GM19238 (cell line): ENCODE results near the gene BPIFB1.

Source experiments
- DNase-seq: peaks from one replicate; pipeline ENCODE4 v3.0.0; 2011; ENCODE audit warnings: low spot score; ENCODE audit not compliant: insufficient read length

The BPIFB1 gene

DNA sequence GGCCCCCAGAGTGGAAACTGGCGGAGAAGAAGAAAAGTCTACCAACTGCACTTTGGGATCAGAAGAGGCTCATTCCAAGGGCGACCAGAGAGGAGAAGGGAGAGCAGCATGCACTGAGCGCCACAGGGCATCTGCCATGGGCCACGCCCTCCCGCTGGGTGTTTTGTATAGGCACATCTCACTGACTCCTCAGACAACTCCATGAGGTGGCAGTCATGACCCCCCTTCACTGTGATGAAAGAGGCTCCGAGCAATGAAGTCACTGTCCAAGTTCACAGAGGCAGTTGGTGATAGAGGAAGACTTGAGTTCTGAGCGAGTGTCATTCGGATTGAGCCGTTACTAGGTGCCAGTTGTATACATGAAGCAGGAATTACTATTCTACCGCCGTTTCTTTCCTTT is 15.4 kb downstream of the BPIFB1 start:
- DNase-seq, result no peak

DNA sequence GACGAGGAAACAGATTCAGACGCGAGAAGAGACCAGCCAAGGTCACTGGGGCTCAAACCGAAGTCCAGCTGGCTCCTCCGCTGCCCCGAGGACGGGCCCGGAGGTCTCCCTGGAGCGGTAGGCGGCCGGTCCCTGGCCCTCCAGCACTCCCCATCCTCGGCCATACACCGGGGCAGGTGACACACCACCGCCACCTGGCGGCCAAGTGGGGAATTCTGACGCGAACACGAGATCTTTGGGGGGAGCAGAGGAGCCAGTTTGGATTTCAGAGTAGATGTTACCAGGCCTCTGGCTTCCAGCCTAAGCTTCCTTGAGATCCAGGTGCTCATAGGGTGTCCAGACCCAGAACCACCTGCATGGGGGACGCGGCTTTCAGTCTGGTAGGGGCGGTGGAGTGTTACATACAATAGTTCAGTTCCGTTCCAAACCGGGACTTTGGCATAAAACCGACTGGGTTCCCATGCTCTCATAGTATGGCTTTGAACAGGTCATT is 16.1 kb downstream of the BPIFB1 start:
- DNase-seq, result peak; percentile 77

DNA sequence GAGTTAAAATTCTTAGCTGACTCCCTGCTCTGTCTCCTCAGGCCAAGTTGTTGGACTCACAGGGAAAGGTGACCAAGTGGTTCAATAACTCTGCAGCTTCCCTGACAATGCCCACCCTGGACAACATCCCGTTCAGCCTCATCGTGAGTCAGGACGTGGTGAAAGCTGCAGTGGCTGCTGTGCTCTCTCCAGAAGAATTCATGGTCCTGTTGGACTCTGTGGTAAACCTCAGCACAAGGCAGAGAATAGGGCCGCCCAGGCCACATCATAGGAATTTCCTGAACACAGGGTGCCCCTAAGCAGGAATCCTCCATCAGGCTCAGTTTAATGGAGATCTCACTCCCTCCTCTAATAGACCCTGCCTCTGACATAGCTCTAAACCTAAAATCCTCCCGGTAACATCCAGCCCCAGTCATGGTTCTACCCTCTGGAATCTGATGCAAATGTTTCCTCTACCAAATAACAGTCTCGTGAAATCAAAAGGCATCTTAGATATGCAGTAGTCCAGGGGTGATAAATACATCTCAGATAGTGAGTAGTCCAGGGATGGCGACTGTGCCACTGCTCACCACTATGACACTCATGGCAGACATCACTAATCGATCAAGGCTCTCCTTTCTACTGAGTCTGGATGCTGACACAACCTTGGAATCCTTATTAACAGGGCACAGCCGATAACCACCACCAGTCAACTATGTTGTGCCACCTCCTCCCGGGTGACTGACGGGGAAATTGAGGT is 18.3 kb downstream of the BPIFB1 start:
- no peak for DNase-seq

DNA sequence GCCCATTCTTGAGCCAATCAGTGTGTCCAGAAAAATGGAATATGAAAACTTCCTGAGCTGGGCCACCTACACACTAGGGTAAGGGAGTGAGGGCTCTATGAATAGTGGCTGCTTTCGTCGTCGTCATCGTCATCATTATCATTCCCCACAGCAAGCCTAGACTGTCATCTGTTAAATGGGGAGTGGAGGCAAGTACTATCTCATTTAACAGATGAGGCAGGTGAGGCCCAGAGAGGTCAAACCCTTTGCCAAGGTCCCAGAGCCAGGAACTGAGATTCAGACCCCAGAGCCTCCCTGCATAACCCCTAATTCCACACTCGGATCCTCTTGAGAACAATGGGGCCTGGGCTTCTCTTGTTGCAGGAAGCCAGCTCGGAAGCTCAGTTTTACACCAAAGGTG is 20.6 kb downstream of the BPIFB1 start:
- DNase-seq, result no peak

DNA sequence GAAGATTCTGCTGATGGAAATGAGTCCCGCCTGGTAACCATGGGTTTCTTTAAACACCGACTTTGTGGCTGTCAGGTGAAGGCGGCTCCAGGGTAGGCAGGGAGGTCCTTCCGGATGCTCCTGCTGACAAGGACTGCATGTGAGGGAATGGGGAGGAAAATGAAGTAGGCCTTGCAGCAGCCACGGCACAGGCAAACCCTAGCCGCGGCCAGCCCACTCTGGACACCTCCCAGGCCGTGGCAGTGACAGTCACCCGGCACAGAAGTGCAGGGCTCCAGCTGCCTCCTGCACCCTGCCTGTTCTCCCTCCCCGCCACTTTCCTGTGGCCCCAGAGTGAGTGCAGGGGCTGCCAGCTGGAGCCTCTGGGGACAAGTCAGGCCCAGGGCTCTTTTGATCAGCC is 21.0 kb downstream of the BPIFB1 start:
- DNase-seq, result no peak

DNA sequence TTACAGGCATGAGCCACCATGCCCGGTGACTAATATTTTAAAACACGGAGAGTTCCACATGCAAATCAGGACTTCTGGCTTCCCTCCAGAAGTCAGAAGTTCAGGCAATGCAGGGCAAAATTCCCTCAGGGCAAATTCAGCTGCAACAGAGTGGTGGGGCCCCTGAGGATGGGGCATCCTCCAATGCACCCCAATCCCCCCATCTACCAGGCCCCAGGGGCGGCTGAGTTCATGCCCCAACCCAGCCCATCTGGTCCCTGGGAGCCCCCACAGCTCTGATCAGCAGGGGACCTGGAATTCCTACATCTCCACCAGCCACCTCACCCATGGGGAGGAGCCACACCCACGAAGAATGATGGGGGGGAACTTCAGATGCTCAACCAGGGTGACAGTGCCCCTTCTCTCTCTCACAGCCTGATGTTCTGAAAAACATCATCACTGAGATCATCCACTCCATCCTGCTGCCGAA is 22.6 kb downstream of the BPIFB1 start:
- no peak for DNase-seq

DNA sequence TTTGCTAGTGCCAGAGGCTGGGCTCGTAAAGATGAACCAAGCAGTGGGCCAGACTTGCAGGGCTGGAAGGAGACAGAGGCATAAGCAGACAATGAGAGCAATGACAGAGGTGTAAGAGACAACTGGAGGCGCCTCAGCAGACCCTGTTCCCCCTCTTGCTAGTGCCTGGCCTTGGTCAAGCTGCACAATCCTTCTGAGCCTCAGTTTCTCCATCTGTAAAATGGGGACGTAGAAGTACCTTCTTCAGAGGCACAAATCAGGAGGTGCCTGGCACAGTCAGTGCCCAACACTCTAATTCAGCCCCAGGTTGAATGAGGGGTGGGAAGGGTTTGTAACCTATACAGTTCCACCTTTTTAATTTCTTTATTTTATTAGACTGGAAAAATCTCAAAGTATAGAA is 23.2 kb downstream of the BPIFB1 start:
- no peak for DNase-seq

DNA sequence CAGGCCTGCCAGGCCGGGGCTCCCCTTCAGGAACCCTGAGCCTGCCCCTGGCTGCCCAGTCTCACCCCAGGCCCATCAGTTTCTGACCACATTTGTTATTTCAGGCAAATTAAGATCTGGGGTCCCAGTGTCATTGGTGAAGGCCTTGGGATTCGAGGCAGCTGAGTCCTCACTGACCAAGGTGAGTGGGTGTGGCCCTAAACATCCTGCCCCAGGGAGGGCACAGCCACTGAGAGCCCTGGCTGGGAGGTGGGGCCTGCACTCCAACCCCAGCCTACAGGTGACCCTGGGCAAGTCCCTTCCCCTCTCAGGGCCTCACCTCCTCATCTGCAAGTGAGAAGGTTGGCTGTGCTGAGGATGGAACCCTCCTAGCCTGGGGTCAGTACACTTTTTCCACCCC is 23.8 kb downstream of the BPIFB1 start:
- DNase-seq, result no peak

DNA sequence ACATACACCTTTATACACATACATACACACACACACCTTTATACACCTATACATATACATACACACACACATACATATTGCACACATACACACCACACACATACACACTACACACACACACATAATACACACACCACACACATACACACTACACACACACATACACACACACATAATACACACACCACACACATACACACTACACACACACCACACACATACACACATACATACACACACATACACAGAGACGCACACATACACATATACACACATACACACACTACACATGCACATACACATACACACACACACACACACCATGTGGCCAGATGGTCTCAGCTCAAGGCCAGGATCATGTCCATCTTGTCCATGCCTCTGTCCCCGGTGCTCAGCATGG is 25.7 kb downstream of the BPIFB1 start:
- no peak for DNase-seq

DNA sequence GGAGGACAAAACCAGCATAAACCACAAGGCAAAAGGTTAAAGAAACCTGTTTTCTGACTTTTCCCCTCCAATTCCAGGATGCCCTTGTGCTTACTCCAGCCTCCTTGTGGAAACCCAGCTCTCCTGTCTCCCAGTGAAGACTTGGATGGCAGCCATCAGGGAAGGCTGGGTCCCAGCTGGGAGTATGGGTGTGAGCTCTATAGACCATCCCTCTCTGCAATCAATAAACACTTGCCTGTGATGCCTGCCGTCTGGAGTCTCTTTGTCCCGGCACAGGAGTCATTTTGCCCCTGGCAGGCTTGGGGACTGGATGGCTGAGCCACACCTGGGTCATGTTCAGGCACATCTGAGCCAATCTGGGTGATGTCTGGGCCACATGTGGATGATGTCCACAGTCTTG is 26.6 kb downstream of the BPIFB1 start:
- no peak for DNase-seq

DNA sequence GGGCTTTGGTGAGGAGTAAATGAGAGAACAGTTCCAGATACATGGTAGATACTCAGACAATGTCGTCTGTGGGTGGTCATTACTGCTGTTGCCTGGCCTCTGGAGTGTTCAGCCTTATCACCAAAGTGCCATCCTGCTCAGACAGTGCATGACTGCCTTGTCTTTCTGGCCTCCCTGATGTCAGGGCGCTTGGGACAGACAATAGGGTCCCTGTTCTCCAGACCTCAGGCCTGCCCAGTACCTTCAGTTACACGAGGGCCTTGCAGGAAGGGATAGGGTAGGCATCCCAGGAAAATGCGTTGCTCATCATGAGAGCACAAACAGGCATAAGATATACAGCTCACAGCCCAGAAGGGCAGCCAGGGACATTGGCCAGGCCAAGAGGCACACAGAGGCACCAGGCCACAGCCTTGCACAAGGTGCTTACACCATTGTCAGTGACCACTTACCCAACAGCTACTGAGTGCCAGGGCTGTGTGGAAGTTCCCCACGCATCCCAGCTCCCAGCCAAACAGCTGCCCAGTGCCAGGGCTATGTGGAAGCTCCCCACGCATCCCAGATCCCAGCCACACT is 27.4 kb downstream of the BPIFB1 start:
- DNase-seq, result no peak

DNA sequence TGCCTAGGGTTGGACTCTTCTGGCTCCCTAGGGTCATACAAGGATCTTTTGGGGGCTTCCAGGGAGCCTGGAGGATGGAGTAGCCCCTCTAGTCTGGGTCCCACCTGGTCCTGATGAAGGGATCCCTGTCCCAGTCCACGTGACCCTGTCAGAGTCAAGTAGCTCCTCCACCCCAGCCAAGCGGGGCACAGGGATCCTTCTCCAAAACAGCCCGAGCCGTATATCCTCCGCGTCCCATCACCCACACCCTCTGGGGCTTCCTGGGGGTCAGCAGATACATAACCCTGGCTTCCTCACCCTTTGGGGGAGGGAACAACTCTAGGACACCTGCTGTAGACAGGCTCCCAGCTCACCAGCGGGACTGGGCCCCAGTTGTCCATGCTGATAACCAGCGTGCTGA is 28.0 kb downstream of the BPIFB1 start:
- DNase-seq, result no peak

DNA sequence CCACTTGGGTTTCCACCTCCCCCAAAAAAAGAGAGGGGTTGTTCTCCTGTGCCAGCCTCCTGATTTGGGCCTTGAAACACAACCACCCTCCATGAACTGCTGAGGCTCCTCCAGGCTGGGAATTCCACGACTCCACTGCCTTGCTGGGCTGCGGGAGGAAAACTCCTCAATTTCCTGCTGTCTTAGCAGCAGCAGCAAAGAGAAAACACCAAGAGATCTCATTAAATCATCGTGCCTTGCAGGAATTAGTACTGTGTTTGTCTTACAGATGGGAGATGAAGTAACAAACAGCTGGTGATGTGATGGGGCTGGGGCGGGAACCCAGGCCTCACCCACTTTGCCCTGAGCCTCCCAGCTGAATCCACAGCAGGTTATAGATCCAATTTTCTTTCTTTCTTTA is 29.0 kb downstream of the BPIFB1 start:
- no peak for DNase-seq

DNA sequence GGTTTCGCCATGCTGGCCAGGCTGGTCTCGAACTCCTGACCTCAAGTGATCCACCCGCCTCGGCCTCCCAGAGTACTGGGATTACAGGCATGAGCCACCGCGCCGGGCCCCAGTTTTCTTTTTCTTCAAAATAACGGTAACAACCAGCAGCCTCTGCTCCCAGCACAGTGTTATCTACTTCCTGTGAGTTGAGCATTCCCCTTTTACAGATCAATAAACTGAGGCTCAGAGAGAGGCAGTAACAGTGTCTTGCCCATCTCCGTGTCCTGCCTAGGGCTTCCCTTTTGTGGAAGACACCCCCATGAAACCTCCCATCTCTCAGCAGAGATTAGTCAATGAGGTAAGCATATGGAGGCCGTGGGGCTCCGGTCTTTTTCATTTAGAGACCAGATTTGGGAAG is 29.6 kb downstream of the BPIFB1 start:
- DNase-seq, result no peak

DNA sequence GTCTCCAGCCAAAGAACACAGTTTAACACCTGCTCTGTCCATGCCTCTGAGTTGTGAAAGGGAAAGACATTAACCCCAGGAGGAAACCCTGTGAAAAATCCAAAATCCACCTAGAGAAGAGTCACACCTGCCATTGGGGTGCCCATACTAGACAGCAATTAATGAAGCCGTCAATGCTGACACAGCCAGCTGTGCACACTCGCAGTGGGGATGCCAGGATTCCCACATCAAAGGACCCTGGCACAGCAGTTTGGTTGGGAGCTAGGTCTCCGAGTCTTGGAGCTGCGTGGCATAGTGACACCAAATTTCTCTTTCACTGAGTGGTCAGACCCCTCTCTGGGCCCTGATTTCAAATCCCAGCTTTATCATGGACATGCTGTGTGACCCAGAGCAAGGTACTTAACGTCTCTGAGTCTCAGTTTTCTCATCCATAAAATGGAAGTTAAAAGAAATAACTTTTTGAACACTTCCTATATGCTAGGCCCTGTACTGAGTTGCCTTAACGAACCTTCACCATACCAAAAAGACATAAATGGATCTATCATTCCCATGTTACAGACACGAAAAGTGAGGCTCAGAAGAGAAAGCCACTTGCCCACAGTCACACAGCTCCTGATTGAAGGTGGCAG is 30.8 kb downstream of the BPIFB1 start:
- DNase-seq, result no peak

DNA sequence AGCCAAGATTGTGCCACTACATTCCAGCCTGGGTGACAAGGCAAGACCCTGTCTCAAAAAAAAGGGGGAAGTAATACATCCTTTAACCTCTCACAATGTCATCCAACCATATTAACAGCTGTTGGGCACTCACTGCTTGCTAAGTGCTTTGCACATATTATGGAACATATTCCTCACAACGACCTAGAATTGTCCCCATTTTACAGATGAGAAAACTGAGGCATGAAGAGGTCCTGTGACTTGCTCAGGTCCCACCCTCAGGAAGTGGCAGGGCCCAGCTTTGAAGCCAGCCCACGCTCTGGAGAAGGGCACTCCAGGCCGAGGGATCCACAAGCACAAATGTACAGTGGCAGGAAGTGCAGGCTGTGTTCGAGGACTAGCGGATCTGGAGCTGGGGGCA is 33.3 kb downstream of the BPIFB1 start:
- no peak for DNase-seq

DNA sequence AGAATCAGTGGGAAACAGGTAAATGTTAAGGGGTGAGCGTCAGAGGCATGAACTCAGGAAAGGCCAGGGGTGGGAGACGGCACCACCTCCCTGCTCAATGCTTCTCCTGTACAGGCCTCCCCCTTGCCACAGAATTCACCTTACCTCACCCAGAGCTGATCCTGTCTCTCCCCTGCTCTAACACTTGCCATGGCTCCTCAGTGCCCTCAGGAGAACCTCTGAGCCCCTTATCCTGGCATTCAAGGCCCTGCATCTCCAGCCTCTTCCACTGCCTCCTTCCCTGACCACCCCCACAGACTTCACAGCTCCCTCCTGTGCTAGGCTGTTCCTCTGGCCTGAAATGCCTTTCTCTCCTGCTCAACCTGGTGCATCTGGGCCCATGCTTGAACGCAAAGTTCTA is 33.9 kb downstream of the BPIFB1 start:
- no peak for DNase-seq

DNA sequence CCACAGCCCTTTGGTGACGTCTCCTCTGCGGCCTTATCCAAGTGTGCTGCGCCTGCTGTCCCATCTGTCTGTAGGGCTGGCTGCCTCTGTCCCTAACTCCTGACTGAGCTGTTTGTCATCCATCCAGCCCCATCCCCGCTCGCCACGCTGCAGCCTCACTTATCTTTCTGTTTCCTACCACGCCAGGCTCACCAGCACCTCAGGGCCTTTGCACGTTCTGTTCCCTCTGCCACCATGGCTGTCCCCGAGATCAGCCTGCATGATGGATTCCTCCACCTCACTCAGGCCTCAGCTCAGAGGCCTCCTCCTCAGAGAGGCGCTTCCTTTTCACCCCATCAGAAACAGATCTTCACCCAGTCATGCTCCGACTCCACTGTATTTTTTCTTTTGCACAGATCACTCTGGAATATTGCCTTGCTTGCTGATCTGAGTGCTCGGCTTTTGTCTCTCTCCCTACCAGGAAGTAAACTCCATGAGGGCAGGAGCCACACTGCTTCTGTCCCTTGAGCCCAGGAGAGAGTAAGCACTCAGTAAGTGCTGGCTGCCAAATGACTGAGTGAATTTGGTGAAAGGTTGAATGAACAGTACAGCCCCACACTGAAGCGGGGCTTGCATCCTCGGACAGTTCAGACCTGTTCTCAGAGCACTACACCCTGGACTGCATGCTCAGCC is 34.5 kb downstream of the BPIFB1 start:
- DNase-seq, result no peak

DNA sequence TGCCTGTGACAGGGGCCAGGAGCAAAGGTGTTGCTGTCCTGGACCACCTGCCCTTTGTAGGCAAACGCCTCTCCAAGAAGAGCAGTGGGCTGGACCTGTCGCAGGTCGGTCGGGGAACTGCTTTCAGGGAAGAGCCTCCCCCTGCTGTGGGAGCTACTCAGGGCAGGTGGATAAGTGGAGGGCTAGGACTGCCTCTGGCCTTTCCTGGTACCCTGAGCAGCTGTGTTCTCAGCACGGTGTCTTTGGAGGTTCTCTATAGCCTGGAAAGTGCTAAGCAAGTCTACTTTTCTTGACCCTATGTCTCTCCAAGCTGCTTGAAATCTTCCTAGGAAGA is 35.0 kb downstream of the BPIFB1 start:
- no peak for DNase-seq

DNA sequence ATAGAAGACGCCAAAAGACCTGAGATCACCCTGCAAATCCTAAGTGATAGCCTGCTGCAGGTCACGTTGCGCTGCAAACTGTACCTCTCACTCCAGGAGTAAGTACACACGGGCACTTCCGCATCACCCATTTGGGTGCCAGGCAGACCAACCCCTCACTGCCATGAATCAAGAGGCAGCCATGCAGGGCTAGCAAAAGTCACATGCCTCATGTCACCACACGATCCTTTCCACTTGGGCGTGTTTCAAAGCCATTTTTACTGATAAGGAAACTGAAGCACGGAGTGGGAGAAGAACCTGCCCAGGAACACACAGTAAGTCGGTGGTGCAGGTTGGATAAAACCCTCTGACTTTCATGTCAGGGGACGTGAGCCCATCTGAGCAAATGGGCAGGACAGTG is 37.0 kb downstream of the BPIFB1 start:
- DNase-seq, result no peak

DNA sequence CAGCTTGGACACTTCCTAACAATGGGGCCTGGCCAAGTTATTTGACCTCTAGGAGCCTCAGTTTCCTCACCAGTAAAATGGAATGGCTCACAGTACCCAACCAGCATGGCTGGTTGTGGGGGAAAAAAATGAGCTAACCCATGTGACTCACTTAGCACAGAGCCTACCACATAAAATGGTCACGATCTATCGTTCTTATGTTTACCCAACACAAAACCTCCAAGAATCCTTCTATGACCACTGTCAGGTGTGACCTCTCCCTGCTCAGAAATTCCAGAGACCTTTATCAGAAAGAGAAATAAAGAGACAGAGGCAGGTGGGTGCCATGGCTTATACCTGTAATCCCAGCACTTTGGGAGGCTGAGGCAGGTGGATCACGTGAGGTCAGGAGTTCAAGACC is 39.4 kb downstream of the BPIFB1 start:
- no peak for DNase-seq

DNA sequence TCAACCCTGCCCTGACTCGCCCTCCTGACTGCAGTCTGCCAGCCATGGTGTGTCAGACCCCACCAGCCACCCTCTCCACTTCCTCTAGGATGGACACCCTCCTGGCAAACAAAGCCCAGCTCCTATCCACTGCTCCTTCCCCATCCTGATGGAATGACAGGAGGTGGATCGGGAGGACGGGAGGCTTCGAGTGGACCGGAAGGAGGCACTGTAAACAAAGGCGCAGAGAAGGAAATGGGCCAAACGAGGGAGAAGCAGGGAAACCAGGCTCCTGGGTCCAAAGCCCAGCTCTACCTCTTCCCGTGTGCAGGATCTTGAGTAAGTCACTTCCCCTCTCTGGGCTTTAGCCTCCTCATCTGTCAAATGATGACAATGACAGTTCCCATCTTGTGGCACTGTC is 40.2 kb downstream of the BPIFB1 start:
- DNase-seq, result no peak
